BJ (cell line): ENCODE results near the gene PCBP3. TPM values are rescaled to one million over a fixed set of nuclear protein-coding genes. Genes with fewer than 3 reads are reported as not detected.

Experiments
- CTCF ChIA-PET: fragments of 350-600 bp; formaldehyde crosslinking; extraction: SDS; loops from one replicate; lab custom pipeline; 2021; ENCODE audit warnings: antibody characterized with exemption, inconsistent platforms; lab: Yijun Ruan, JAX
- POLR2A ChIA-PET: fragments of 300-600 bp; sonication (Branson Sonifier 250); formaldehyde crosslinking; extraction: SDS; loops from one replicate; lab custom pipeline; 2021; ENCODE audit warnings: antibody characterized with exemption; lab: Charles Lee
- DNase-seq: peaks from one replicate; pipeline ENCODE4 v3.0.0-alpha.2; 2011; ENCODE audit warnings: low read depth
- H3K27me3 ChIP-seq: 2 replicates; pipeline ENCODE4 v1.6.0; 2011; ENCODE audit warnings: low read length; ENCODE audit not compliant: control insufficient read depth, insufficient read depth
- H3K36me3 ChIP-seq: 2 replicates; pipeline ENCODE4 v1.5.1; 2011; ENCODE audit warnings: low read length; ENCODE audit not compliant: control insufficient read depth, insufficient read depth
- H3K4me3 ChIP-seq: 2 replicates; pipeline ENCODE4 v1.5.1; 2011; ENCODE audit warnings: low read depth, mild to moderate bottlenecking, control low read depth, low read length
- polyA plus RNA-seq: library from polyadenylated mRNA; depleted of rRNA; stranded (reverse); fragments of >200 nt; gene quantifications from 2 replicates; pipeline ENCODE4 v1.2.3, GENCODE V29; 2011
- TF ChIP-seq, protein P1 (sequence below): IDR thresholded peaks from 2 replicates; pipeline ENCODE4 v1.5.1; 2011; ENCODE audit warnings: low read depth, mild to moderate bottlenecking, control low read depth, inconsistent platforms, low read length, moderate library complexity; ENCODE audit not compliant: insufficient read depth

Gene PCBP3
- polyA plus RNA-seq, 1 experiment: 2.1 TPM

DNA sequence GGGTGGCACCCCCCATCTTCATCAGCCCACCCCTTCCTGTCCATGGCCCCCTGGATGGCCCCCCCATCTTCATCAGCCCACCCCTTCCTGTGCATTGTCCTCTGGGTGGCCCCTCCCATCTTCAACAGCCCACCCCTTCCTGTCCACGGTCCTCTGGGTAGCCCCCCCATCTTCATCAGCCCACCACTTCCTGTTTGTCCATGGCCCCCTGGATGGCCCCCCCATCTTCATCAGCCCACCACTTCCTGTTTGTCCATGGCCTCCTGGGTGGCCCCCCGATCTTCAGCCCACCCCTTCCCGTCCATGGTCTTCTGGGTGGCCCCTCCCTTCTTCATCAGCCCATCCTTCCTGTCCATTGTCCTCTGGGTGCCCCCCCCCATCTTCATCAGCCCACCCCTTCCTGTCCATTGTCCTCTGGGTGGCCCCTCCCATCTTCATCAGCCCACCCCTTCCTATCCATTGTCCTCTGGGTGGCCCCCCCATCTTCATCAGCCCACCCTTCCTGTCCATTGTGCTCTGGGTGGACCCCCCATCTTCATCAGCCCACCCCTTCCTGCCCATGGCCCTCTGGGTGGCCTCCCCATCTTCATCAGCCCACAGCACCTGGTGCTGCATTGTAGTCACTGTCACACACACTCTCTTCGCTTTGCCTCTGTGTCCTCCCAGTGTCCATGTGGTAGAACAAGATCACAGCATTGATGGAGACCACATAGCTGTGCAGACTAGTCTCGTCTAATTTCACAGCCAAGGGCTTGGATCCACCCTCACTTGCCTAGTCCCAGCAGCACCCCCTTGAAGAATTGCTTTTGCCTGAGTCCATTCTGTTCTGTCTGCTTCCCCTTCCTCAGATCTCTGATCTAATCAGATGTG is 95.9 kb downstream of the PCBP3 start:
- Histone ChIP-seq H3K4me3 (no peak overlapping the region), H3K27me3 (peaks cover 2% of the 10 kb centered on the region; the same call in 1 of the 2 replicates), H3K36me3 (no peaks in the 10 kb centered on the region)
- POLR2A ChIA-PET: no interaction called here
- DNase-seq: no peak
- TF ChIP-seq, protein P1, sequence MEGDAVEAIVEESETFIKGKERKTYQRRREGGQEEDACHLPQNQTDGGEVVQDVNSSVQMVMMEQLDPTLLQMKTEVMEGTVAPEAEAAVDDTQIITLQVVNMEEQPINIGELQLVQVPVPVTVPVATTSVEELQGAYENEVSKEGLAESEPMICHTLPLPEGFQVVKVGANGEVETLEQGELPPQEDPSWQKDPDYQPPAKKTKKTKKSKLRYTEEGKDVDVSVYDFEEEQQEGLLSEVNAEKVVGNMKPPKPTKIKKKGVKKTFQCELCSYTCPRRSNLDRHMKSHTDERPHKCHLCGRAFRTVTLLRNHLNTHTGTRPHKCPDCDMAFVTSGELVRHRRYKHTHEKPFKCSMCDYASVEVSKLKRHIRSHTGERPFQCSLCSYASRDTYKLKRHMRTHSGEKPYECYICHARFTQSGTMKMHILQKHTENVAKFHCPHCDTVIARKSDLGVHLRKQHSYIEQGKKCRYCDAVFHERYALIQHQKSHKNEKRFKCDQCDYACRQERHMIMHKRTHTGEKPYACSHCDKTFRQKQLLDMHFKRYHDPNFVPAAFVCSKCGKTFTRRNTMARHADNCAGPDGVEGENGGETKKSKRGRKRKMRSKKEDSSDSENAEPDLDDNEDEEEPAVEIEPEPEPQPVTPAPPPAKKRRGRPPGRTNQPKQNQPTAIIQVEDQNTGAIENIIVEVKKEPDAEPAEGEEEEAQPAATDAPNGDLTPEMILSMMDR: no peak
- CTCF ChIA-PET: no interaction called here

DNA sequence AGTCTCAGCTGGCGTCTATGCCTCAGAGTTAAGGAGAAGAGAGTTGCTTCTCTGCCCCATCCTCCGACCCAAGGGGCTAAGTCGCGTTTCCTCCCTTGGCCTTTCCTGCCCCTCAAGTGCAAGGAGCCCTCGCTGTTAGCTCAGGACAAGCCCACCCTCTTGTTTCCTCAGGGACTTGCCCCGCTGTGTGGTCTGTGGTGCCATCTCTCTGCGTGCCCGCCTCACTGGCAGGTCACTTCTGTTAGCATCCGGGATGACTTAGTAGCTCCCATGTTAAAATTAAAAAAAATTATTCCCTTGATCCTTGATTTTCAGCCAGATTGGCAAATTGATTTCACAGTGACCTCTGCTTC is 96.5 kb downstream of the PCBP3 start:
- TF ChIP-seq, protein P1: no peak
- ChIA-PET CTCF (interaction anchor here (1.5 to 1.7 kb wide), 2 partner anchors 9 to 17 kb away, joined by 3 to 5 read pairs; no protein-coding TSS in a partner anchor), POLR2A (no interaction called here)
- no peaks in the 10 kb centered on the region for H3K36me3 ChIP-seq
- H3K4me3 ChIP-seq: no peak overlapping the region
- H3K27me3 ChIP-seq: peaks cover 2% of the 10 kb centered on the region; the same call in 1 of the 2 replicates
- no peak for DNase-seq

DNA sequence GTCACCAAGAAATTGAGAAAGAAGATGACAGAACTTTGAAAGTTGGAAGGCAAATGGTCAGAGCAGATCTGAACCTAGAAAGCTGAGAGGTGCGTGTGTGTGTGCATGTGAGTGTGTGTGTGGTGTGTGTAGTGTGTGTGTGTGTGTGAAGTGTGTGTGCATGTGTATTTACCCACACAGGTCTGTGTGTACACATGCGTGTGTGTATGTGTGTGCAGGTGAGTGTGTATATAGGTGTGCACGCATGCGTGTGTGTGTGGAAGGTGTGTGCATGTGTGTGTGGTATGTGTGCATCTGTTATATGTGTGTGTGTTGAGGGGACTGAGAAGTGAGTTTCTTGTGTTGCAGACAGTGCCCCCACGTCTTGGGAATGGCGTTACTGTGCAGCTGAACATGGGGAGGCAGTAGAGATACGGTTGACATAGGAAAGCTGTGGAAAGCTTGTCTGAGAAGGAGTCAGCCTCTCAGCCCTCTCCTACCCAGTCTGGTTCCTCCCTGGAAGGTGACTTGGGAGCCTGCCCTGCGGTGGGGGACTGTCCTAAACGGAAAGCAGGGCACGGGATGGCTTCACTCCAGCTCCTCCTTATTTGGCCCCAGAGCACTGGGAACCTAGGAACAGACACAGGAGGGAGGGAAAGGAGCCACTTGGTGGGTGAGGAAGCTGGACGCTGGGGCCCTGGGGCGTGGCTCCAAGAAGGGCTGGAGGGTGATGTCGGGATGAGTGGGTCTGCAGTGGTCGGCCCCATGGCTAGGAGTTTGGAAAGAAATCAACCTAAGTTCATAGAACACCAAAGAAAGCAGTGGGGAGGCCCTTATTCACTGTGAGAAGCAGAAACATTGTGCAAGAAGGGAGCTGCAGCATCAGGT is 97.2 kb downstream of the PCBP3 start:
- CTCF ChIA-PET: interaction anchor here (1.5 to 1.7 kb wide), 3 partner anchors 10 to 80 kb away, joined by 3 to 5 read pairs (median 3); no protein-coding TSS in a partner anchor
- DNase-seq: no peak
- TF ChIP-seq, protein P1: no peak
- POLR2A ChIA-PET: no interaction called here
- no peaks in the 10 kb centered on the region; the same call in 1 of the 2 replicates for H3K27me3 ChIP-seq
- no peak overlapping the region for H3K4me3 ChIP-seq
- H3K36me3 ChIP-seq: no peaks in the 10 kb centered on the region

DNA sequence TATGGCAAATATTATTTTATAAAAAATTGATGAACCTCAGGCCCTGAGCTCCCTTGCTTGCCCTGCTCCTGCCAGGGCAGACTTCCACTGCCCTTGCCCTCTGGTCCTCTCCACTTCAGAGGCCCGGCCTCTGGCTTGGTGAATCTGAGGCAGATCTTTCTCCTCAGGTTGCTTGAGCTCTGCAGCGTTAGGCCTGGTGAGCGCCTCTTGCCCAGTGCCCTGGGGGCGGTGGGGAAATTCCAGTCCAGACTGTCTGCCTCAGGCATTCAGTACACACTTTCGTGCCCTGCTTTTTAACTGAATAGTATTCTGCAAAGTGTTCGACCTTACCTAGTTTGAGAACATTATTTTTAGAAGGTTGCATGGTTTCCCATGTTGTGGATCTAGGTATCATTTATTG is 98.2 kb downstream of the PCBP3 start:
- no peaks in the 10 kb centered on the region for H3K36me3 ChIP-seq
- TF ChIP-seq, protein P1: no peak
- no peak overlapping the region for H3K4me3 ChIP-seq
- ChIA-PET CTCF (interaction anchor here (1.5 to 1.7 kb wide), 3 partner anchors 11 to 79 kb away, joined by 3 to 5 read pairs (median 3); no protein-coding TSS in a partner anchor), POLR2A (no interaction called here)
- H3K27me3 ChIP-seq: no peaks in the 10 kb centered on the region; the same call in 1 of the 2 replicates
- DNase-seq: no peak

DNA sequence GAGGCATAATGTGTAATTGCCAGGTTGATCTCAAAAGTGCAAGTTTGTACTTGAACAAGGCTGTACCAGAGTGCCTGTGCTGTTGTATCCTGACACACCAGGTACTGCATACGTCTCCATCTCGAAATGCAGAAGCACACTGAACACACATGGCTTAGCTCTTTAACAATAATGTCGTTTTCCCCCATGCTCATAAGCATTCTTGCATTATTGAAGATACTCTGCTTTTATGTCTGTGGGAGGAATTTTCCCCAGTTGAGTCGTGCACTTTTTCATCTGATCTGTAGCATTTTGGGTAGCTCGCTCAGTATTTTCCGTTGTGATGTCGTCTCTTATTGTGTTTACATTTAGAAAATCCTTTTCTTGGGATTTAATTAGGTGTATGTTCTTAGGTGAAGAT is 98.7 kb downstream of the PCBP3 start:
- Histone ChIP-seq H3K27me3 (no peaks in the 10 kb centered on the region; the same call in 1 of the 2 replicates), H3K36me3 (no peaks in the 10 kb centered on the region), H3K4me3 (no peak overlapping the region)
- ChIA-PET CTCF (no interaction called here), POLR2A (no interaction called here)
- DNase-seq: no peak
- TF ChIP-seq, protein P1: no peak
